HG02884 (cell line): ENCODE results near the gene TMBIM1.
A peak's percentile ranks its signal among the peaks of the same experiment; 100 is the strongest.
"Not testable (repeated sequence)": the region's sequence is repeated elsewhere in the genome, so short reads cannot be mapped to it uniquely, and the experiment has no call there.

Source experiments
- ATAC-seq: cut with Tn5 transposase; IDR thresholded peaks from one replicate; pipeline ENCODE4 v1.9.1; 2021; ENCODE audit warnings: mild to moderate bottlenecking, moderate library complexity; ENCODE audit not compliant: unreplicated experiment

The TMBIM1 gene

GRCh38 chr2:218273214-218273907, 18.9 kb downstream of the TMBIM1 start:
- ATAC-seq: not testable (repeated sequence)

GRCh38 chr2:218272531-218273212, 19.6 kb downstream of the TMBIM1 start:
- no peak for ATAC-seq

GRCh38 chr2:218271865-218272530, 20.3 kb downstream of the TMBIM1 start:
- no peak for ATAC-seq

GRCh38 chr2:218271487-218271797, 20.9 kb downstream of the TMBIM1 start:
- no peak for ATAC-seq

GRCh38 chr2:218270721-218271486, 21.4 kb downstream of the TMBIM1 start:
- no peak for ATAC-seq

GRCh38 chr2:218269900-218270720, 22.2 kb downstream of the TMBIM1 start, which contains the start of the genes AAMP and PNKD:
TSS of gene AAMP (minus strand) at chr2:218270137. CDS start at chr2:218270086, 51 bp downstream.
TSS of gene PNKD (plus strand) at chr2:218270519. CDS start at chr2:218270536, 17 bp downstream.
- ATAC-seq: peak; percentile 88

GRCh38 chr2:218267259-218267658, 25.0 kb downstream of the TMBIM1 start:
- ATAC-seq: no peak

GRCh38 chr2:218266316-218266979, 25.9 kb downstream of the TMBIM1 start:
- ATAC-seq: no peak

GRCh38 chr2:218265626-218266025, 26.7 kb downstream of the TMBIM1 start:
- ATAC-seq: no peak

- ATAC-seq: no peak
Observed at GRCh38 chr2:218264773-218265561, 27.3 kb downstream of the TMBIM1 start.

- no peak for ATAC-seq
Observed at GRCh38 chr2:218263817-218264641, 28.3 kb downstream of the TMBIM1 start.

- ATAC-seq: no peak
Observed at GRCh38 chr2:218262631-218263586, 29.4 kb downstream of the TMBIM1 start.

GRCh38 chr2:218262237-218262600, 30.1 kb downstream of the TMBIM1 start:
- no peak for ATAC-seq

GRCh38 chr2:218261423-218262236, 30.7 kb downstream of the TMBIM1 start:
- no peak for ATAC-seq

- ATAC-seq: no peak
Observed at GRCh38 chr2:218260742-218261422, 31.4 kb downstream of the TMBIM1 start, which contains the start of gene GPBAR1. TSS of gene GPBAR1 (plus strand) at chr2:218261015. CDS start at chr2:218262725, 1,710 bp downstream.

- no peak for ATAC-seq
Observed at GRCh38 chr2:218260166-218260565, 32.1 kb downstream of the TMBIM1 start.
